ENCODE results near the gene POR.

The POR gene

DNA sequence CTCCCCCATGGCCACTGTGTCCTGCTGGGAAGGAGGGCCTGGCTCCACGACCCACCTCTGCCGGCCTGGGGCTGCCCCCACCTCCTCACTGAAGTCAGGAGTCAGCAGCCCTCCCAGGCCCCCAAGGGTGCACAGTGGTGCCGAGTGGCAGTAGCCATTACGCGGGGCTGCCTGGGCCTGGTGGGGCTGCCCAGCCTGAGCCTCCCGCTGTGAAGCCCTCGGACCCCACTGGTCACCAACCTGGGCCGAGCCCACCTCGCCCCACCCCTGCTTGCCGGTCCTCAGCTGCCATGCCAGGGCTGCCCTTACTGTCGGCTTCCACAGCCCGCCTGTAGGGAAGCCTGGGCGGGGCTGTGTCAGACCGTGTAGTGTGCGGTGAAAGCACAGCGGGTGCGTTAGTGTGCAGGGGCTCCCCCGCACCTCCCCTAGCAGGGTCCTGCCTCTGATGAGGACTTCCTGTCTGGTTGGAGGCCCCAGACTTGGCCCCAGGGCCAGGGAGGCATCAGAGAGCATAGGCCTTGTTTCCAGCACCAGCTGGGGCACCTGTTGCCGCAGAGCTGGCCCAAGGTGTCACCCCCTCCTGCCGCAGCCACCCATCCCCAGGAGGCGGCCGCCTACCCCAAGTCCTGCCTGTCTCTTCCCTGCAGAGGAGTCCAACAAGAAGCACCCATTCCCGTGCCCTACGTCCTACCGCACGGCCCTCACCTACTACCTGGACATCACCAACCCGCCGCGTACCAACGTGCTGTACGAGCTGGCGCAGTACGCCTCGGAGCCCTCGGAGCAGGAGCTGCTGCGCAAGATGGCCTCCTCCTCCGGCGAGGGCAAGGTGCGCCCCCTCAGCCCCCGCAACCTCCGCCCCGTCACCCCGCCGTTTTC lies 69.4 kb downstream of the POR start:
- DNase-seq (ENCODE audit: low read depth), result no peak
- TF ChIP-seq POLR2A (IDR thresholded peaks at IDR 0.05; ENCODE audit: extremely low read depth, insufficient read length), result no peak
- no peak for TF ChIP-seq MYC (IDR thresholded peaks at IDR 0.05; ENCODE audit: low read depth, low read length)
- TF ChIP-seq, protein P1, sequence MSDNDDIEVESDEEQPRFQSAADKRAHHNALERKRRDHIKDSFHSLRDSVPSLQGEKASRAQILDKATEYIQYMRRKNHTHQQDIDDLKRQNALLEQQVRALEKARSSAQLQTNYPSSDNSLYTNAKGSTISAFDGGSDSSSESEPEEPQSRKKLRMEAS (IDR thresholded peaks at IDR 0.05; ENCODE audit: low read depth, low read length), result no peak
- TF ChIP-seq, protein P2, sequence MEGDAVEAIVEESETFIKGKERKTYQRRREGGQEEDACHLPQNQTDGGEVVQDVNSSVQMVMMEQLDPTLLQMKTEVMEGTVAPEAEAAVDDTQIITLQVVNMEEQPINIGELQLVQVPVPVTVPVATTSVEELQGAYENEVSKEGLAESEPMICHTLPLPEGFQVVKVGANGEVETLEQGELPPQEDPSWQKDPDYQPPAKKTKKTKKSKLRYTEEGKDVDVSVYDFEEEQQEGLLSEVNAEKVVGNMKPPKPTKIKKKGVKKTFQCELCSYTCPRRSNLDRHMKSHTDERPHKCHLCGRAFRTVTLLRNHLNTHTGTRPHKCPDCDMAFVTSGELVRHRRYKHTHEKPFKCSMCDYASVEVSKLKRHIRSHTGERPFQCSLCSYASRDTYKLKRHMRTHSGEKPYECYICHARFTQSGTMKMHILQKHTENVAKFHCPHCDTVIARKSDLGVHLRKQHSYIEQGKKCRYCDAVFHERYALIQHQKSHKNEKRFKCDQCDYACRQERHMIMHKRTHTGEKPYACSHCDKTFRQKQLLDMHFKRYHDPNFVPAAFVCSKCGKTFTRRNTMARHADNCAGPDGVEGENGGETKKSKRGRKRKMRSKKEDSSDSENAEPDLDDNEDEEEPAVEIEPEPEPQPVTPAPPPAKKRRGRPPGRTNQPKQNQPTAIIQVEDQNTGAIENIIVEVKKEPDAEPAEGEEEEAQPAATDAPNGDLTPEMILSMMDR (IDR thresholded peaks at IDR 0.05; ENCODE audit: low read depth, low read length), result no peak

DNA sequence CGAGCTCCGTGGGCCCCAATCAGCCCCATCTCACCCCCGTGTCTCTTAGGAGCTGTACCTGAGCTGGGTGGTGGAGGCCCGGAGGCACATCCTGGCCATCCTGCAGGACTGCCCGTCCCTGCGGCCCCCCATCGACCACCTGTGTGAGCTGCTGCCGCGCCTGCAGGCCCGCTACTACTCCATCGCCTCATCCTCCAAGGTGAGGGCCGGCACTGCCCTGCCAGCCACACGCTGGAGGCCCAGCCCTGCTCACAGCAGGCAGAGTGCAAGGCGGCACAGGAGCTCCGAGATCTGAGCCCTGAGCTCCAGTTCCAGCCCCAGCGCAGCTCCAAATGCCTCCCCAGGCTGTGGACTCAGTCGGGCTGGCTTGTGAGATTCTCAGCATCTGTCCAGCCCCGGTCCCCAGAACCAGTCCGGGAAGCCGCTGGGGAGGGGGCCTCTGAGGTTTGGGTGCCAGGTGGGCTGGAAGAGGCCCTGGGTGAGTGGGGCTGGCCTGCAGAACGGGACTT lies 70.1 kb downstream of the POR start:
- TF ChIP-seq POLR2A (IDR thresholded peaks at IDR 0.05; ENCODE audit: extremely low read depth, insufficient read length) (no peak), MYC (IDR thresholded peaks at IDR 0.05; ENCODE audit: low read depth, low read length) (no peak)
- TF ChIP-seq, protein P1 (IDR thresholded peaks at IDR 0.05; ENCODE audit: low read depth, low read length), result no peak
- TF ChIP-seq, protein P2 (IDR thresholded peaks at IDR 0.05; ENCODE audit: low read depth, low read length), result no peak
- no peak overlapping the region for H3K4me3 ChIP-seq (ENCODE audit: low read depth, low read length)
- DNase-seq (ENCODE audit: low read depth), result no peak

More for the DNA sequence above, 69.4 kb downstream of the POR start:
- H3K4me3 ChIP-seq (ENCODE audit: low read depth, low read length), result no peak overlapping the region

DNA sequence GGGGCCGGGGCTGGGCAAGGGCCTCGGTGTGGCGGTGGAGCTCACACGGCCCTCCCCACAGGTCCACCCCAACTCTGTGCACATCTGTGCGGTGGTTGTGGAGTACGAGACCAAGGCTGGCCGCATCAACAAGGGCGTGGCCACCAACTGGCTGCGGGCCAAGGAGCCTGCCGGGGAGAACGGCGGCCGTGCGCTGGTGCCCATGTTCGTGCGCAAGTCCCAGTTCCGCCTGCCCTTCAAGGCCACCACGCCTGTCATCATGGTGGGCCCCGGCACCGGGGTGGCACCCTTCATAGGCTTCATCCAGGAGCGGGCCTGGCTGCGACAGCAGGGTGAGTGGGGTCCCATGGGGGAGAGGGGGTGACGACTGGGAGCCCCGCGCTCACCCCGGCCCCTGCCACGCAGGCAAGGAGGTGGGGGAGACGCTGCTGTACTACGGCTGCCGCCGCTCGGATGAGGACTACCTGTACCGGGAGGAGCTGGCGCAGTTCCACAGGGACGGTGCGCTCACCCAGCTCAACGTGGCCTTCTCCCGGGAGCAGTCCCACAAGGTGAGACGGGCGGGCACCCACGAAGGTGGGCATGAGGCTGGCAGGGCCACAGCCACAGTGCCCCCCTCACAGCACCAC lies 70.7 kb downstream of the POR start:
- H3K4me3 ChIP-seq (ENCODE audit: low read depth, low read length), result no peak overlapping the region
- TF ChIP-seq MYC (IDR thresholded peaks at IDR 0.05; ENCODE audit: low read depth, low read length) (no peak), POLR2A (IDR thresholded peaks at IDR 0.05; ENCODE audit: extremely low read depth, insufficient read length) (no peak)
- TF ChIP-seq, protein P1 (IDR thresholded peaks at IDR 0.05; ENCODE audit: low read depth, low read length), result no peak
- TF ChIP-seq, protein P2 (IDR thresholded peaks at IDR 0.05; ENCODE audit: low read depth, low read length), result no peak
- no peak for DNase-seq (ENCODE audit: low read depth)

DNA sequence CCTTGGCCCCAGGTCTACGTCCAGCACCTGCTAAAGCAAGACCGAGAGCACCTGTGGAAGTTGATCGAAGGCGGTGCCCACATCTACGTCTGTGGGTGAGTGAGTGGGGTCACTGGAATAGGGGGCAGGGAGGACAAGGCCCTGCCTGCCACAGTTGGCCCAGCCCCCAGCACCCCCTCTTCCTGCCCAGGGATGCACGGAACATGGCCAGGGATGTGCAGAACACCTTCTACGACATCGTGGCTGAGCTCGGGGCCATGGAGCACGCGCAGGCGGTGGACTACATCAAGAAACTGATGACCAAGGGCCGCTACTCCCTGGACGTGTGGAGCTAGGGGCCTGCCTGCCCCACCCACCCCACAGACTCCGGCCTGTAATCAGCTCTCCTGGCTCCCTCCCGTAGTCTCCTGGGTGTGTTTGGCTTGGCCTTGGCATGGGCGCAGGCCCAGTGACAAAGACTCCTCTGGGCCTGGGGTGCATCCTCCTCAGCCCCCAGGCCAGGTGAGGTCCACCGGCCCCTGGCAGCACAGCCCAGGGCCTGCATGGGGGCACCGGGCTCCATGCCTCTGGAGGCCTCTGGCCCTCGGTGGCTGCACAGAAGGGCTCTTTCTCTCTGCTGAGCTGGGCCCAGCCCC lies 71.3 kb downstream of the POR start:
- no peak for DNase-seq (ENCODE audit: low read depth)
- TF ChIP-seq MYC (IDR thresholded peaks at IDR 0.05; ENCODE audit: low read depth, low read length) (no peak), POLR2A (IDR thresholded peaks at IDR 0.05; ENCODE audit: extremely low read depth, insufficient read length) (no peak)
- TF ChIP-seq, protein P2 (IDR thresholded peaks at IDR 0.05; ENCODE audit: low read depth, low read length), result no peak
- TF ChIP-seq, protein P1 (IDR thresholded peaks at IDR 0.05; ENCODE audit: low read depth, low read length), result no peak
- no peak overlapping the region for H3K4me3 ChIP-seq (ENCODE audit: low read depth, low read length)

DNA sequence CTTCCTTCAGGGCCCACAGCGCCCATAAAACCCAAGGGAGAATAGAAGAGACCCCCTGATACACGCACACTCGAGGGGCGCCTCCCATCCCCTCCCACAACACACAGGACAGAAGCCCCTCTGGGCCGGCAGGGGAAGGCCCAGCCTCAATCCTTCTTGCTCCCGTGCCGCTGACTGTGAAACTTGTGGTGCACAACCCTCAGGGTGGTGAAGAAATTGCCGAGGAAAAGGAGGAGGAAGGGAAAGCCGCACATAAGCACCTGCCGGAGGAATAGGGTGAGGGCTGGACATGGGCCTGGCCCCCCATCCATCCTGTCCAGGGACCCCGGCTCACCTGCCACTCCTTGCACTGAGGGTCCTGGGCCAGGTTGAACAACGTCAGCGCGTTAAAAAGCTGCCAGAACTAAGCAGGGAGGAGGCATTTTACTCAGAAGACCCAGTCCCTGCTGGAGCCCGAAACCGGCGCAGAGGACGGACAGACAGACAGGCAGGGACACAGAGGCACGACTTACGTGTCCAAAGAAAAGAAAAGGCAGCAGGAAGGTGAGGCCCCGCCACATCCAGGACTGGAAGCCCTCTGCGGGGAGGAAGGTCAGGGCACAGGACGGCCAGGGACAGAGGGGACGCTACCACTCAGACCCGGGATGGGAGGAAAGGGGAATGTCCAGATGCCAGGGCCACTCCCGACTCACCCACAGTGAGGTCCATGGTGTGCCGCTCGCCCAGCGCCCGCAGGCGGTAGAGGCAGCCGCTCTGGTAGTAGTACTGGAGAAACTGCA lies 72.3 kb downstream of the POR start:
- H3K4me3 ChIP-seq (ENCODE audit: low read depth, low read length), result no peak overlapping the region
- DNase-seq (ENCODE audit: low read depth), result no peak
- TF ChIP-seq, protein P1 (IDR thresholded peaks at IDR 0.05; ENCODE audit: low read depth, low read length), result no peak
- TF ChIP-seq, protein P2 (IDR thresholded peaks at IDR 0.05; ENCODE audit: low read depth, low read length), result no peak
- no peak for TF ChIP-seq POLR2A (IDR thresholded peaks at IDR 0.05; ENCODE audit: extremely low read depth, insufficient read length)
- TF ChIP-seq MYC (IDR thresholded peaks at IDR 0.05; ENCODE audit: low read depth, low read length), result no peak
